Measurements from ENCODE around the gene PARP8.
"Not testable (repeated sequence)": the region's sequence is repeated elsewhere in the genome, so short reads cannot be mapped to it uniquely, and the experiment has no call there.

PARP8 gene

GRCh38 chr5:50691399-50692016 is 25.1 kb downstream of the PARP8 start:
- Histone ChIP-seq H3K9ac (ENCODE audit: low read depth, low read length) (no peak overlapping the region), H3K4me2 (ENCODE audit: low read length) (no peak overlapping the region), H3K4me3 (ENCODE audit: low read length) (no peak overlapping the region), H3K36me3 (ENCODE audit: insufficient read depth, low read length) (no peaks in the 10 kb centered on the region), H3K4me1 (ENCODE audit: control insufficient read depth, insufficient read depth, low read length) (no peaks in the 10 kb centered on the region), H3K9me3 (replicated peaks; ENCODE audit: low read length) (no peaks in the 10 kb centered on the region), H3K27me3 (ENCODE audit: control insufficient read depth, insufficient read depth, low read length) (no peaks in the 10 kb centered on the region)

DNA sequence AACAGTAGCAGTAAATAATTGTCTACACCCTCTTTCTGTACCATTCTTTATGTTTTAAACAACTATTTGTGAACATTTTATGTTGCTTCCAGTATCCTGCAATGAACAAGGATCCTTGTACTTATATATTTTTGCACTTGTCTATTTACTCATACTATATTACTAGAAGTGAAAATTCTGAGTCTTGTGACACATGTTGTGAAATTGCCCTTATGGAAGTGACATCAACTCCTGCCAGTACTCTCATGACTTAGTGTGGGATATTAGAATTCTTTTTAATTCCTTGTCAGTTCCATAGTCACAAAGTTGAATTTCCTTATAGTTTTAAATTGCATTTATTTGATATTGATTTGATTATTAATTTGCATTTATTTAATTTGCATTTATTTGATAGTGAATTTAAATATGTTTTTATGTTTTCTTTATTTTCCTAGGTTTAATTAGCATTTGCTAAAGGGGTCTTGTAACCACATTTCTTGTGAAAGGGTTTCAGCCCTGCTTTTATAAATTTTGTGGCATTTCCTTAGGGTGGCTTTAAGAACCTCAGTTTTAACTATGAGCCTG is 27.7 kb downstream of the PARP8 start:
- no peaks in the 10 kb centered on the region for H3K36me3 ChIP-seq (ENCODE audit: insufficient read depth, low read length)
- H3K4me2 ChIP-seq (ENCODE audit: low read length) = no peak overlapping the region
- H3K4me3 ChIP-seq (ENCODE audit: low read length) = no peak overlapping the region
- H3K27me3 ChIP-seq (ENCODE audit: control insufficient read depth, insufficient read depth, low read length) = no peaks in the 10 kb centered on the region
- H3K9me3 ChIP-seq (replicated peaks; ENCODE audit: low read length) = no peaks in the 10 kb centered on the region
- no peak overlapping the region for H3K9ac ChIP-seq (ENCODE audit: low read depth, low read length)
- no peaks in the 10 kb centered on the region for H3K4me1 ChIP-seq (ENCODE audit: control insufficient read depth, insufficient read depth, low read length)

- H3K4me1 ChIP-seq (ENCODE audit: control insufficient read depth, insufficient read depth, low read length); H3K36me3 ChIP-seq (ENCODE audit: insufficient read depth, low read length); H3K9ac ChIP-seq (ENCODE audit: low read depth, low read length); H3K4me3 ChIP-seq (ENCODE audit: low read length); H3K9me3 ChIP-seq (replicated peaks; ENCODE audit: low read length); H3K4me2 ChIP-seq (ENCODE audit: low read length); H3K27me3 ChIP-seq (ENCODE audit: control insufficient read depth, insufficient read depth, low read length): not testable (repeated sequence)
Measured at GRCh38 chr5:50694626-50695025, 28.2 kb downstream of the PARP8 start.

DNA sequence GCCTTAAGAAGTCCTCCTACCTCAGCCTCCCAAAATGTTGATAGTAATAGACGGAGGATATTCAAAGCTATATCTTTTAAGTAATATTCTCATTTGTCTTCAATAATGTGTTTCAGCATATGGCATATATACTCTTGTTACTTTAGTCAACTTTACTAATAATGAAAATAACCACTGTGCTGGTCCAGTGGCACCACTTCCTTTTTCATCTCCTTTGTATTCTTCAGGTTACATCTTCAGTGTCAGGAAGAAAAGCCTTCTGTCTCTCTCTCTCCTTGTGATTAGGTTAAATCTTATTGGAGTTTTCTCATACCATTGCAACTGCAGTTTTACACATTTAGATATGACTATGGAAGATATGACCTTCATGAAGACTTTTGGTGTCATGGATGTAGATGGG is 31.3 kb downstream of the PARP8 start:
- no peaks in the 10 kb centered on the region for H3K27me3 ChIP-seq (ENCODE audit: control insufficient read depth, insufficient read depth, low read length)
- H3K9ac ChIP-seq (ENCODE audit: low read depth, low read length) = no peak overlapping the region
- H3K4me2 ChIP-seq (ENCODE audit: low read length) = no peak overlapping the region
- H3K4me1 ChIP-seq (ENCODE audit: control insufficient read depth, insufficient read depth, low read length) = no peaks in the 10 kb centered on the region
- no peaks in the 10 kb centered on the region for H3K9me3 ChIP-seq (replicated peaks; ENCODE audit: low read length)
- H3K4me3 ChIP-seq (ENCODE audit: low read length) = no peak overlapping the region
- no peaks in the 10 kb centered on the region for H3K36me3 ChIP-seq (ENCODE audit: insufficient read depth, low read length)

DNA sequence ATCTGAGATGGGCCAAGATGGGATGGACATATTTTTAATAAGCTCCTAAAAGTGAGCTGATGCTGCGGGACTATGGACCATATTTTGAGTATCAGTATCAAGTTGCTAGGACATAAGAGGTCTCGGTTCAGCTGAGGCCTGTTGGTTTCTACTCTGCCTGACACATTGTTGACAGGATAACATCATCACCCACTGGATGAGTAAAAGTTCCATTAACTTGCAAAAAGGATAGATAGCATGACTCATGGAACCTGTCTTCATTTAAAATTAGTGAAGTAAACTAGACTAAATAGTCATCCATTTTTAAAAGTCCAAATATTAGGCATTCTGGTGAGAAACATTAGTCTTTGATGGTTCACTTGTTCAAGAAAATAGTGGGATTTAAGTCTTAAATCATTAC is 33.3 kb downstream of the PARP8 start:
- H3K4me2 ChIP-seq (ENCODE audit: low read length) = no peak overlapping the region
- no peaks in the 10 kb centered on the region for H3K27me3 ChIP-seq (ENCODE audit: control insufficient read depth, insufficient read depth, low read length)
- no peak overlapping the region for H3K9ac ChIP-seq (ENCODE audit: low read depth, low read length)
- H3K36me3 ChIP-seq (ENCODE audit: insufficient read depth, low read length) = no peaks in the 10 kb centered on the region
- no peaks in the 10 kb centered on the region for H3K9me3 ChIP-seq (replicated peaks; ENCODE audit: low read length)
- H3K4me3 ChIP-seq (ENCODE audit: low read length) = no peak overlapping the region
- no peaks in the 10 kb centered on the region for H3K4me1 ChIP-seq (ENCODE audit: control insufficient read depth, insufficient read depth, low read length)

GRCh38 chr5:50700706-50701105 is 34.3 kb downstream of the PARP8 start:
- Histone ChIP-seq H3K9ac (ENCODE audit: low read depth, low read length) (no peak overlapping the region), H3K4me3 (ENCODE audit: low read length) (no peak overlapping the region), H3K27me3 (ENCODE audit: control insufficient read depth, insufficient read depth, low read length) (no peaks in the 10 kb centered on the region), H3K36me3 (ENCODE audit: insufficient read depth, low read length) (no peaks in the 10 kb centered on the region), H3K4me1 (ENCODE audit: control insufficient read depth, insufficient read depth, low read length) (no peaks in the 10 kb centered on the region), H3K4me2 (ENCODE audit: low read length) (no peak overlapping the region), H3K9me3 (replicated peaks; ENCODE audit: low read length) (no peaks in the 10 kb centered on the region)

- Histone ChIP-seq H3K9me3 (replicated peaks; ENCODE audit: low read length) (no peaks in the 10 kb centered on the region), H3K9ac (ENCODE audit: low read depth, low read length) (no peak overlapping the region), H3K4me2 (ENCODE audit: low read length) (no peak overlapping the region), H3K27me3 (ENCODE audit: control insufficient read depth, insufficient read depth, low read length) (no peaks in the 10 kb centered on the region), H3K4me1 (ENCODE audit: control insufficient read depth, insufficient read depth, low read length) (no peaks in the 10 kb centered on the region), H3K36me3 (ENCODE audit: insufficient read depth, low read length) (no peaks in the 10 kb centered on the region), H3K4me3 (ENCODE audit: low read length) (no peak overlapping the region)
Measured at GRCh38 chr5:50702615-50703366, 36.4 kb downstream of the PARP8 start.

GRCh38 chr5:50703367-50703666 is 36.9 kb downstream of the PARP8 start:
- Histone ChIP-seq H3K4me1 (ENCODE audit: control insufficient read depth, insufficient read depth, low read length) (no peaks in the 10 kb centered on the region), H3K27me3 (ENCODE audit: control insufficient read depth, insufficient read depth, low read length) (no peaks in the 10 kb centered on the region), H3K4me2 (ENCODE audit: low read length) (no peak overlapping the region), H3K9ac (ENCODE audit: low read depth, low read length) (no peak overlapping the region), H3K4me3 (ENCODE audit: low read length) (no peak overlapping the region), H3K9me3 (replicated peaks; ENCODE audit: low read length) (no peaks in the 10 kb centered on the region), H3K36me3 (ENCODE audit: insufficient read depth, low read length) (no peaks in the 10 kb centered on the region)

GRCh38 chr5:50704730-50705129 is 38.3 kb downstream of the PARP8 start:
- H3K4me1 ChIP-seq (ENCODE audit: control insufficient read depth, insufficient read depth, low read length) = peaks cover 7% of the 10 kb centered on the region
- H3K9me3 ChIP-seq (replicated peaks; ENCODE audit: low read length) = no peaks in the 10 kb centered on the region
- H3K9ac ChIP-seq (ENCODE audit: low read depth, low read length) = no peak overlapping the region

DNA sequence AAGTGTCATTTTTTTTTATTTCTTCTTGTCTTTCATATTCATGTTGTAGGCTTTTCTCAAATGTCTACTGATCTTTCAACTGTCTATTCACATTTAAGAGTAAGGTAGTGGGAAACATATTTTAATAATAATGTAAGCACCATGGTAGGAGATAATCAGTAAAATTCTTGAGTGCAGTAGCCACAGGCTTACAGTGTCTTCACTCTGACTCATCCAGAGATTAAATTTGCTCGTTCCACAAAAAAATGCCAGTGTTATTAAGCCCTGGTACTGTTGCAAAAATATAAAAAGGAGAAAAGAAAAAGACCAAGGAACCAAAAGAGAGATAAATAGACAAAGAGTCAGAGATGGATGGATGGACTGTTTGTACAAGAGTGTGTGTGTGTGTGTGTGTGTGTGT is 43.0 kb downstream of the PARP8 start:
- H3K27me3 ChIP-seq (ENCODE audit: control insufficient read depth, insufficient read depth, low read length) = no peaks in the 10 kb centered on the region
- H3K4me3 ChIP-seq (ENCODE audit: low read length) = no peak overlapping the region
- peaks cover 8% of the 10 kb centered on the region for H3K4me1 ChIP-seq (ENCODE audit: control insufficient read depth, insufficient read depth, low read length)
- no peak overlapping the region for H3K9ac ChIP-seq (ENCODE audit: low read depth, low read length)
- no peaks in the 10 kb centered on the region for H3K9me3 ChIP-seq (replicated peaks; ENCODE audit: low read length)
- no peak overlapping the region for H3K4me2 ChIP-seq (ENCODE audit: low read length)
- no peaks in the 10 kb centered on the region for H3K36me3 ChIP-seq (ENCODE audit: insufficient read depth, low read length)

More at GRCh38 chr5:50704730-50705129, 38.3 kb downstream of the PARP8 start:
- H3K4me2 ChIP-seq (ENCODE audit: low read length) = no peak overlapping the region
- no peaks in the 10 kb centered on the region for H3K36me3 ChIP-seq (ENCODE audit: insufficient read depth, low read length)
- H3K4me3 ChIP-seq (ENCODE audit: low read length) = no peak overlapping the region
- H3K27me3 ChIP-seq (ENCODE audit: control insufficient read depth, insufficient read depth, low read length) = no peaks in the 10 kb centered on the region

DNA sequence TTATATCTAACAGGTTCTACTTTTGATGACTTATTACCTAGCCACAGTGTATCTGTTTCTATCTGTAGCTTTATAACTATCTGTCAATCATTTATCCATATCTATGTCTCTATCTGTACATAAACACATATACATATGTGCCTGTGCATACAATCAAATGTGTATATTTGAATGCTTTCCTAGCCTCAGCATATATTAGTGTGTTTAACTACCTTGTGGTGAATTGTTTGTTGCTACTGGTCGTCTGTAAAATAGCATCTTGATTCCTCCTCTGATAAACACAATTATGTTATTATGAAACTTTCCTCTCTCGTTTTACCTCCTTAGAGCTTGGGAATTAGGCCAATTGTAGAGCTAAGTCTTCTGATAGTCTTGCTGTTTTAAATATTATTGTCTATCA is 44.4 kb downstream of the PARP8 start:
- no peak overlapping the region for H3K9ac ChIP-seq (ENCODE audit: low read depth, low read length)
- H3K4me2 ChIP-seq (ENCODE audit: low read length) = no peak overlapping the region
- H3K4me1 ChIP-seq (ENCODE audit: control insufficient read depth, insufficient read depth, low read length) = peaks cover 8% of the 10 kb centered on the region
- H3K27me3 ChIP-seq (ENCODE audit: control insufficient read depth, insufficient read depth, low read length) = no peaks in the 10 kb centered on the region
- H3K4me3 ChIP-seq (ENCODE audit: low read length) = no peak overlapping the region
- no peaks in the 10 kb centered on the region for H3K36me3 ChIP-seq (ENCODE audit: insufficient read depth, low read length)
- no peaks in the 10 kb centered on the region for H3K9me3 ChIP-seq (replicated peaks; ENCODE audit: low read length)

DNA sequence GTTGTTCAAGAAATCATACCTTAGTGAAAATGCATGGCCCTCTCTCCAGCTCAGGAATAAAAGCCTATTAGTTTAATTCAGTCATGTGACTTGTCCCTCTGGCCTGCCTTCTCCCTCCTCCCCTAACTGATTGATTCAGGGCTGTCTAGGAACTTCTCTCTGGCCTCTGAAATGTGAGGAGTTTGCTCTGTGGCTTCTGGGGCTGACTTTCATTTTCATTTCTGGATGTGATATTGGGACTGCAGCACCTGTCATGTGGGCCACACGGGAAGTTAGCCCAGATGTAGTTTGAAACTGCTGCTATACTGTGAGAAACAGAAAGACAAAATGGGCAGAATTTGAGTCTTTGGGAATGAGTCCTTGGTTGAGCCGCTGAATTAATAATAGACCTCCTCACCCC is 44.8 kb downstream of the PARP8 start:
- Histone ChIP-seq H3K4me3 (ENCODE audit: low read length) (no peak overlapping the region), H3K4me1 (ENCODE audit: control insufficient read depth, insufficient read depth, low read length) (peaks cover 8% of the 10 kb centered on the region), H3K36me3 (ENCODE audit: insufficient read depth, low read length) (no peaks in the 10 kb centered on the region), H3K27me3 (ENCODE audit: control insufficient read depth, insufficient read depth, low read length) (no peaks in the 10 kb centered on the region), H3K9me3 (replicated peaks; ENCODE audit: low read length) (no peaks in the 10 kb centered on the region), H3K9ac (ENCODE audit: low read depth, low read length) (no peak overlapping the region), H3K4me2 (ENCODE audit: low read length) (peak overlapping the region; percentile 6)

Data from skeletal muscle satellite cell (primary cell).